ENCODE data around the gene ELAVL1.

GRCh38 chr19:8022275-8022674 is 16.8 kb upstream of the ELAVL1 start:
- TF ChIP-seq CTCF (IDR thresholded peaks at IDR 0.05; ENCODE audit: low read length) (no peak), EZH2 (optimal IDR thresholded peaks at IDR 0.05; ENCODE audit: low read depth, low read length) (no peak)

Data from MM.1S (cell line).